Spleen (tissue), 11 donors: ENCODE data around the gene PRDX6. TPM values are rescaled to one million over a fixed set of nuclear protein-coding genes. Genes with fewer than 3 reads are reported as not detected.
A peak's percentile ranks its signal among the peaks of the same experiment; 100 is the strongest.

ENCODE experiments used
- DNase-seq: peaks from one replicate; pipeline ENCODE4 v3.0.0-alpha.2; 2020
- H3K27ac ChIP-seq, 8 donors: fragments of 200-600 bp; sonication (generic) in 7 of 8; 1 replicate in 4 of 8; 2 replicates in 4 of 8; pipeline versions ENCODE4 v1.5.0 to v1.8.0; 2016 to 2021; ENCODE audit warnings: inconsistent platforms in 4 of 8, mild to moderate bottlenecking in 4 of 8, moderate library complexity in 1 of 8
- H3K27me3 ChIP-seq, 7 donors: fragments of 200-600 bp; sonication (generic) in 6 of 7; replicated peaks in 1 of 7; 1 replicate in 4 of 7; 2 replicates in 3 of 7; pipeline versions ENCODE4 v1.5.0 to v1.8.0; 2016 to 2021; ENCODE audit warnings: inconsistent platforms in 3 of 7, mild to moderate bottlenecking in 1 of 7
- H3K36me3 ChIP-seq, 6 donors: fragments of 200-600 bp; sonication (generic) in 5 of 6; 1 replicate in 4 of 6; 2 replicates in 2 of 6; pipeline versions ENCODE4 v1.5.0 to v1.8.0; 2016 to 2021; ENCODE audit warnings: inconsistent platforms in 2 of 6
- H3K4me1 ChIP-seq, 6 donors: fragments of 200-600 bp; sonication (generic) in 5 of 6; 1 replicate in 3 of 6; 2 replicates in 3 of 6; pipeline versions ENCODE4 v1.5.0 to v1.8.0; 2016 to 2021; ENCODE audit warnings: inconsistent platforms in 3 of 6
- H3K4me3 ChIP-seq, 8 donors: fragments of 200-600 bp; sonication (generic) in 7 of 8; 1 replicate in 4 of 8; 2 replicates in 4 of 8; pipeline versions ENCODE4 v1.5.0 to v1.8.0; 2016 to 2021; ENCODE audit warnings: inconsistent platforms in 4 of 8, mild to moderate bottlenecking in 4 of 8, moderate library complexity in 2 of 8
- H3K9me3 ChIP-seq, 8 donors: fragments of 200-600 bp; sonication (generic) in 7 of 8; 1 replicate in 4 of 8; 2 replicates in 4 of 8; pipeline versions ENCODE4 v1.5.0 to v1.8.0; 2016 to 2021; ENCODE audit warnings: inconsistent platforms in 4 of 8
- POLR2A ChIP-seq, 3 donors: fragments of 450-650 bp; IDR thresholded peaks; one replicate each; pipeline ENCODE4 v1.5.1; 2017; ENCODE audit warnings: antibody characterized with exemption in 3 of 3, mild to moderate bottlenecking in 1 of 3
- POLR2AphosphoS5 ChIP-seq, 3 donors: sonication (generic); formaldehyde crosslinking; IDR thresholded peaks; one replicate each; pipeline ENCODE4 v1.5.1; 2017; ENCODE audit warnings: antibody characterized with exemption in 3 of 3
- WGBS, 5 donors: extraction: QIAGEN DNeasy Blood & Tissue Kit in 3 of 5; methylation state at CpG; one replicate each; pipeline versions ENCODE4 v1.1.5 to v1.1.7; 2013 to 2018; 5-methylcytosine and 5-hydroxymethylcytosine counted together
- intact Hi-C: fragments of 100-400 bp; cut with DNase I; formaldehyde crosslinking; loops from one replicate; pipeline ENCODE4 v1.15.0; 2023; ENCODE audit warnings: low total_unique reads
- polyA plus RNA-seq, 3 donors: library from polyadenylated mRNA; stranded (reverse); fragments of 200-250 nt; gene quantifications; one replicate each; pipeline ENCODE4 v1.2.1, GENCODE V29; 2013
- total RNA-seq, 7 donors: library from RNA; depleted of rRNA in 3 of 7; stranded (reverse); fragments of >200 nt in 3 of 7; fragmentation: NEBNext Ultra II Directional in 4 of 7; extraction: Animal tissue kit (Norgen Biotek cat#: 25700) in 4 of 7; gene quantifications; one replicate each; pipeline versions ENCODE4 v1.1.0 to v1.2.1, GENCODE V29; 2016 to 2021
- TF ChIP-seq, protein P1 (sequence below), 11 experiments: fragments of 200-600 bp in 7 of 11; fragments of 450-650 bp in 4 of 11; sonication (generic) in 4 of 11; IDR thresholded peaks in 8 of 11; conservative IDR thresholded peaks in 3 of 11; 1 replicate in 7 of 11; 2 replicates in 4 of 11; pipeline versions ENCODE4 v1.4.0 to v1.8.0; 2016 to 2021; ENCODE audit warnings: antibody characterized with exemption in 11 of 11, inconsistent platforms in 4 of 11, mild to moderate bottlenecking in 1 of 11
- donor health status: healthy with polysubstance abuse.
- donor health status: DM: no; HTN: no; CAD: no; lungs with moderate emphysema.
- donor health status: DM: no; HTN: no; CAD: no.
- donor health status: Bipolar disorder and iron deficiency.
- donor health status: healthy.
- donor health status: DM: no; HTN: no; CAD: no.
- donor health status: DM: yes; HTN: yes; CAD: no.

Gene PRDX6
- total and polyA plus RNA-seq, 10 donors = 122 to 240 (median 146) TPM

DNA sequence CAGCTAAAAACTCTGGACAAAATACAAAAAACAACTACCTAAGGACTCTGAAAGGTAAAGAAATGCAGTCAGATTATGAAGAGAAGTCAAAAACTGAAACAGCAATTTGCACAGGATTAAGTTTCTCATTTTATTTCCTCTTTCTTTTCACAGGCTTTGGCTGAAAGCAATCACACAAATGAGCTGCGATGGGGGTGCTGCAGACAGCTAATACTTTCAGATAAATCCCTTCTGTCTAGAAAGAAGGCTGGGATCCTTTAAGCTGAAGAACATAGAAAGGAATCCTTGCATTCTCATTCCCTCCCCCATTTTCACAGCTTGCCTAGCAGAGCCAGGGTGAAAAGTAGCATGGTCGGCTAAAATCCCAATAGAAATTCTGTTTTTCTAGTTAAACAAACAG, 32.0 kb upstream of the PRDX6 start:
- DNase-seq = no peak
- no peak for TF ChIP-seq POLR2A (IDR thresholded peaks at IDR 0.05)
- no peak for TF ChIP-seq POLR2AphosphoS5 (IDR thresholded peaks at IDR 0.05)
- TF ChIP-seq, protein P1, sequence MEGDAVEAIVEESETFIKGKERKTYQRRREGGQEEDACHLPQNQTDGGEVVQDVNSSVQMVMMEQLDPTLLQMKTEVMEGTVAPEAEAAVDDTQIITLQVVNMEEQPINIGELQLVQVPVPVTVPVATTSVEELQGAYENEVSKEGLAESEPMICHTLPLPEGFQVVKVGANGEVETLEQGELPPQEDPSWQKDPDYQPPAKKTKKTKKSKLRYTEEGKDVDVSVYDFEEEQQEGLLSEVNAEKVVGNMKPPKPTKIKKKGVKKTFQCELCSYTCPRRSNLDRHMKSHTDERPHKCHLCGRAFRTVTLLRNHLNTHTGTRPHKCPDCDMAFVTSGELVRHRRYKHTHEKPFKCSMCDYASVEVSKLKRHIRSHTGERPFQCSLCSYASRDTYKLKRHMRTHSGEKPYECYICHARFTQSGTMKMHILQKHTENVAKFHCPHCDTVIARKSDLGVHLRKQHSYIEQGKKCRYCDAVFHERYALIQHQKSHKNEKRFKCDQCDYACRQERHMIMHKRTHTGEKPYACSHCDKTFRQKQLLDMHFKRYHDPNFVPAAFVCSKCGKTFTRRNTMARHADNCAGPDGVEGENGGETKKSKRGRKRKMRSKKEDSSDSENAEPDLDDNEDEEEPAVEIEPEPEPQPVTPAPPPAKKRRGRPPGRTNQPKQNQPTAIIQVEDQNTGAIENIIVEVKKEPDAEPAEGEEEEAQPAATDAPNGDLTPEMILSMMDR (IDR thresholded peaks at IDR 0.05 in 8 of 11, conservative IDR thresholded peaks at IDR 0.05 in 3 of 11) = no peak
- Histone ChIP-seq H3K27ac (peak overlapping the region in 2 of 8 donors; percentile 26 to 50), H3K27me3 (no peaks in the 10 kb centered on the region), H3K9me3 (peaks cover 0 to 24% (median 19%) of the 10 kb centered on the region in 8 donors), H3K4me3 (no peak overlapping the region), H3K36me3 (peaks cover 0 to 34% (median 0%) of the 10 kb centered on the region in 6 donors), H3K4me1 (peaks cover 0 to 12% (median 0%) of the 10 kb centered on the region in 6 donors)
- intact Hi-C loops = no loop called here
- 63 to 88% (median 80%) methylated on average over 2 of the region's 2 CpGs for WGBS, 5 donors

- Histone ChIP-seq H3K27me3 (no peaks in the 10 kb centered on the region), H3K9me3 (peaks cover 0 to 24% (median 19%) of the 10 kb centered on the region in 8 donors), H3K27ac (peak overlapping the region in 1 of 8 donors; percentile 50), H3K4me1 (peaks cover 0 to 12% (median 0%) of the 10 kb centered on the region in 6 donors), H3K4me3 (no peak overlapping the region), H3K36me3 (peaks cover 0 to 34% (median 0%) of the 10 kb centered on the region in 6 donors)
- DNase-seq = no peak
- 85 to 98% (median 95%) methylated on average over 3 of the region's 3 CpGs for WGBS, 5 donors
- no peak for TF ChIP-seq POLR2A (IDR thresholded peaks at IDR 0.05)
- TF ChIP-seq, protein P1 (IDR thresholded peaks at IDR 0.05 in 8 of 11, conservative IDR thresholded peaks at IDR 0.05 in 3 of 11) = no peak
- no peak for TF ChIP-seq POLR2AphosphoS5 (IDR thresholded peaks at IDR 0.05)
- intact Hi-C loops = no loop called here
Observed at GRCh38 chr1:173445656-173446055, 31.5 kb upstream of the PRDX6 start.

- H3K27me3 ChIP-seq = no peaks in the 10 kb centered on the region
- no peak overlapping the region for H3K4me3 ChIP-seq
- WGBS, 5 donors = 68 to 91% (median 83%) methylated on average over 1 of the region's 1 CpG
- DNase-seq = no peak
- intact Hi-C loops = no loop called here
- H3K27ac ChIP-seq = no peak overlapping the region
- TF ChIP-seq POLR2A (IDR thresholded peaks at IDR 0.05) (no peak), POLR2AphosphoS5 (IDR thresholded peaks at IDR 0.05) (no peak)
- TF ChIP-seq, protein P1 (IDR thresholded peaks at IDR 0.05 in 8 of 11, conservative IDR thresholded peaks at IDR 0.05 in 3 of 11) = no peak
- H3K36me3 ChIP-seq = peaks cover 0 to 19% (median 0%) of the 10 kb centered on the region in 6 donors
- peaks cover 0 to 24% (median 19%) of the 10 kb centered on the region in 8 donors for H3K9me3 ChIP-seq
- peaks cover 0 to 12% (median 0%) of the 10 kb centered on the region in 6 donors for H3K4me1 ChIP-seq
Observed at GRCh38 chr1:173447224-173447623, 29.9 kb upstream of the PRDX6 start.

GRCh38 chr1:173448945-173449344, 28.2 kb upstream of the PRDX6 start:
- no peak overlapping the region for H3K27ac ChIP-seq
- H3K27me3 ChIP-seq = no peaks in the 10 kb centered on the region
- peaks cover 0 to 24% (median 19%) of the 10 kb centered on the region in 8 donors for H3K9me3 ChIP-seq
- no peak overlapping the region for H3K4me3 ChIP-seq
- peaks cover 0 to 27% (median 0%) of the 10 kb centered on the region in 6 donors for H3K36me3 ChIP-seq
- H3K4me1 ChIP-seq = peaks cover 0 to 12% (median 0%) of the 10 kb centered on the region in 6 donors
- intact Hi-C loops = no loop called here
- DNase-seq = no peak
- TF ChIP-seq POLR2AphosphoS5 (IDR thresholded peaks at IDR 0.05) = no peak
- TF ChIP-seq POLR2A (IDR thresholded peaks at IDR 0.05) = no peak
- TF ChIP-seq, protein P1 (IDR thresholded peaks at IDR 0.05 in 8 of 11, conservative IDR thresholded peaks at IDR 0.05 in 3 of 11) = no peak
- WGBS, 5 donors = 86 to 100% (median 98%) methylated on average over 2 of the region's 2 CpGs
